ENCODE results near the gene C1orf21. TPM values are rescaled to one million over a fixed set of nuclear protein-coding genes. Genes with fewer than 3 reads are reported as not detected.

The C1orf21 gene
- total RNA-seq, 1 experiment from 2014 or later: 0.15 TPM

- Histone ChIP-seq H3K9me3 (ENCODE audit: control insufficient read depth, insufficient read depth, low read depth, low read length) (no peaks in the 10 kb centered on the region), H3K36me3 (ENCODE audit: control insufficient read depth, insufficient read depth, low read length) (no peaks in the 10 kb centered on the region), H3K4me3 (ENCODE audit: low read depth in 2 of 2, low read length in 2 of 2) (no peak overlapping the region), H3K4me1 (ENCODE audit: control insufficient read depth, insufficient read depth, low read length) (no peaks in the 10 kb centered on the region), H3K27ac (ENCODE audit: low read length) (no peak overlapping the region), H3K27me3 (ENCODE audit: control insufficient read depth, insufficient read depth, low read length) (no peaks in the 10 kb centered on the region)
- POLR2A ChIA-PET: no interaction called here
- no TSS peak for BruUV-seq (replicated peaks)
- TF ChIP-seq TCF7L2 (IDR thresholded peaks at IDR 0.05; ENCODE audit: low read depth, low read length) (no peak), REST (IDR thresholded peaks at IDR 0.05; ENCODE audit: insufficient read depth in 1 of 2, low read depth in 2 of 2, low read length in 1 of 2) (no peak), SIN3A (IDR thresholded peaks at IDR 0.05; ENCODE audit: borderline replicate concordance, insufficient read depth, low read depth, low read length) (no peak), CTCF (IDR thresholded peaks at IDR 0.05) (no peak), POLR2AphosphoS5 (IDR thresholded peaks at IDR 0.05; ENCODE audit: low read depth, low read length) (no peak)
- in situ Hi-C loops (cut with HindIII; ENCODE audit: low pct_unique_long_range_greater_than_20kb, low sequenced_read_pairs): no loop called here
- intact Hi-C loops (cut with micrococcal nuclease; ENCODE audit: unreplicated experiment): no loop called here
- CTCF ChIA-PET: no interaction called here
- ATAC-seq (no peak), DNase-seq (ENCODE audit: low read depth, low spot score) (no peak)
Observed at GRCh38 chr1:184427722-184428121, 40.9 kb downstream of the C1orf21 start.

GRCh38 chr1:184428604-184429003 lies 41.8 kb downstream of the C1orf21 start:
- in situ Hi-C loops (cut with HindIII; ENCODE audit: low pct_unique_long_range_greater_than_20kb, low sequenced_read_pairs): no loop called here
- TF ChIP-seq REST (IDR thresholded peaks at IDR 0.05; ENCODE audit: insufficient read depth in 1 of 2, low read depth in 2 of 2, low read length in 1 of 2): no peak
- TF ChIP-seq TCF7L2 (IDR thresholded peaks at IDR 0.05; ENCODE audit: low read depth, low read length): no peak
- TF ChIP-seq SIN3A (IDR thresholded peaks at IDR 0.05; ENCODE audit: borderline replicate concordance, insufficient read depth, low read depth, low read length): no peak
- TF ChIP-seq POLR2AphosphoS5 (IDR thresholded peaks at IDR 0.05; ENCODE audit: low read depth, low read length): no peak
- TF ChIP-seq CTCF (IDR thresholded peaks at IDR 0.05): no peak
- H3K4me1 ChIP-seq (ENCODE audit: control insufficient read depth, insufficient read depth, low read length): no peaks in the 10 kb centered on the region
- no peak for ATAC-seq
- intact Hi-C loops (cut with micrococcal nuclease; ENCODE audit: unreplicated experiment): no loop called here
- no TSS peak for BruUV-seq (replicated peaks)
- no peaks in the 10 kb centered on the region for H3K36me3 ChIP-seq (ENCODE audit: control insufficient read depth, insufficient read depth, low read length)
- no peak overlapping the region for H3K27ac ChIP-seq (ENCODE audit: low read length)
- ChIA-PET CTCF (no interaction called here), POLR2A (no interaction called here)
- DNase-seq (ENCODE audit: low read depth, low spot score): no peak
- H3K27me3 ChIP-seq (ENCODE audit: control insufficient read depth, insufficient read depth, low read length): no peaks in the 10 kb centered on the region
- H3K9me3 ChIP-seq (ENCODE audit: control insufficient read depth, insufficient read depth, low read depth, low read length): no peaks in the 10 kb centered on the region
- no peak overlapping the region for H3K4me3 ChIP-seq (ENCODE audit: low read depth in 2 of 2, low read length in 2 of 2)

Data from Panc1 (cell line).